Heart left ventricle (tissue), 16 donors: ENCODE data around the gene TTLL11. TPM values are rescaled to one million over a fixed set of nuclear protein-coding genes. Genes with fewer than 3 reads are reported as not detected.
A peak's percentile ranks its signal among the peaks of the same experiment; 100 is the strongest.

Experiments used
- ATAC-seq, 4 donors: fragments of 200-7000 bp; cut with Tn5 transposase; one replicate each; pipeline ENCODE4 v1.9.1; 2020 to 2022; ENCODE audit warnings: moderate library complexity in 4 of 4, mild to moderate bottlenecking in 3 of 4, moderate number of reproducible peaks in 1 of 4
- DNase-seq, 5 donors: peaks; one replicate each; pipeline ENCODE4 v3.0.0-alpha.2; 2020
- H3K27ac ChIP-seq, 12 donors: fragments of 200-600 bp; sonication (generic) in 4 of 12; one replicate each; pipeline versions ENCODE4 v1.5.0 to v1.8.0; 2016 to 2022; ENCODE audit warnings: mild to moderate bottlenecking in 2 of 12
- H3K27me3 ChIP-seq, 9 donors: fragments of 200-600 bp; sonication (generic) in 2 of 9; one replicate each; pipeline versions ENCODE4 v1.5.1 to v1.8.0; 2016 to 2022; ENCODE audit warnings: mild to moderate bottlenecking in 3 of 9
- H3K36me3 ChIP-seq, 9 donors: fragments of 200-600 bp; sonication (generic) in 2 of 9; one replicate each; pipeline versions ENCODE4 v1.5.0 to v1.8.0; 2018 to 2022; ENCODE audit warnings: mild to moderate bottlenecking in 2 of 9
- H3K4me1 ChIP-seq, 12 donors: fragments of 200-600 bp; sonication (generic) in 4 of 12; one replicate each; pipeline versions ENCODE4 v1.5.0 to v1.8.0; 2016 to 2022; ENCODE audit warnings: mild to moderate bottlenecking in 3 of 12
- H3K4me3 ChIP-seq, 12 donors: fragments of 200-600 bp; sonication (generic) in 4 of 12; one replicate each; pipeline versions ENCODE4 v1.5.0 to v1.8.0; 2017 to 2022; ENCODE audit warnings: mild to moderate bottlenecking in 9 of 12, moderate library complexity in 4 of 12
- H3K9me3 ChIP-seq, 12 donors: fragments of 200-600 bp; sonication (generic) in 4 of 12; one replicate each; pipeline versions ENCODE4 v1.5.0 to v1.8.0; 2016 to 2022; ENCODE audit warnings: mild to moderate bottlenecking in 1 of 12
- CTCF ChIP-seq, 12 donors: fragments of 200-600 bp; sonication (generic) in 4 of 12; IDR thresholded peaks; one replicate each; pipeline versions ENCODE4 v1.5.0 to v1.8.0; 2018 to 2022; ENCODE audit warnings: antibody characterized with exemption in 12 of 12, mild to moderate bottlenecking in 5 of 12
- POLR2A ChIP-seq, 2 donors: fragments of 450-650 bp; IDR thresholded peaks; one replicate each; pipeline ENCODE4 v1.6.1; 2017; ENCODE audit warnings: antibody characterized with exemption in 2 of 2, mild to moderate bottlenecking in 2 of 2, moderate library complexity in 2 of 2
- WGBS, 4 donors: extraction: QIAGEN DNeasy Blood & Tissue Kit in 2 of 4; methylation state at CpG; one replicate each; pipeline versions ENCODE4 v1.1.5 to v1.1.7; 2013 to 2018; 5-methylcytosine and 5-hydroxymethylcytosine counted together
- intact Hi-C, 10 donors: fragments of 100-400 bp; cut with DNase I; formaldehyde crosslinking; loops; one replicate each; pipeline versions ENCODE4 v1.11.1 to v1.14.2; 2022
- polyA plus RNA-seq, 2 donors: library from polyadenylated mRNA; stranded (reverse); fragments of 200-250 nt; gene quantifications; one replicate each; pipeline ENCODE4 v1.2.3, GENCODE V29; 2013
- total RNA-seq, 9 donors: library from RNA; depleted of rRNA in 2 of 9; stranded (reverse); fragments of >200 nt in 2 of 9; fragmentation: NEBNext Ultra II Directional in 3 of 9; extraction: Animal tissue kit (Norgen Biotek cat#: 25700) in 3 of 9; gene quantifications; one replicate each; pipeline versions ENCODE4 v1.1.0 to v1.2.4, GENCODE V29; 2016 to 2023
- donor health status: ischemic (EF 13 %, LVEDD 7.1; RV severe dilation, severe dysfunction).
- donor health status: healthy with polysubstance abuse.
- donor health status: DM: no; HTN: yes; CAD: no.
- donor health status: DM: no; HTN: no; CAD: no.
- donor health status: ischemic (EF 25% LVEDD 6.9; RV normal size, moderate dysfunction).
- donor health status: ischemic (EF 25% LVEDD 5.7; RV mildly dilated, moderate dysfunction).
- donor health status: healthy.
- donor health status: DM: yes; HTN: yes; CAD: no.
- donor health status: ischemic (EF 35%, LVEDD 5.7; RV mildly dilated, moderate dysfunction).
- donor health status: nonischemic (EF 11% LVEDD 7.7; RV severe dilation, severe dysfunction).
- donor health status: DM: yes; HTN: yes; CAD: no.
- donor health status: PGD.
- donor health status: ischemic (EF 29% LVEDD 5.4; RV normal size, mild dysfunction).
- donor health status: nonischemic (EF 23%, LVEDD 6.1; RV moderate dilation, normal function).

Gene TTLL11
- total and polyA plus RNA-seq, 11 donors: 2.7 to 10.9 (median 7.9) TPM

GRCh38 chr9:122133263-122133983 is 40.3 kb upstream of the TTLL11 start:
- 52 to 64% (median 58%) methylated on average over 12 of the region's 12 CpGs for WGBS, 4 donors
- Histone ChIP-seq H3K36me3 (no peaks in the 10 kb centered on the region), H3K27me3 (peaks cover 0 to 4% (median 0%) of the 10 kb centered on the region in 9 donors), H3K4me3 (no peak overlapping the region), H3K4me1 (peaks cover 0 to 54% (median 32%) of the 10 kb centered on the region in 12 donors), H3K27ac (peak overlapping the region in 7 of 12 donors; percentile 19 to 58 (median 52)), H3K9me3 (no peaks in the 10 kb centered on the region)
- ATAC-seq (peak; percentile 45 to 81 (median 55)), DNase-seq (peak; percentile 67 to 82 (median 75))
- TF ChIP-seq CTCF (IDR thresholded peaks at IDR 0.05): no peak
- no peak for TF ChIP-seq POLR2A (IDR thresholded peaks at IDR 0.05)
- intact Hi-C loops: loop anchor here in 1 of 10 donors (10.0 kb wide), 1 partner anchor 121 kb away; no protein-coding TSS in a partner anchor

GRCh38 chr9:122132539-122132938 is 39.4 kb upstream of the TTLL11 start:
- no peak overlapping the region for H3K27ac ChIP-seq

GRCh38 chr9:122131401-122132001 is 38.4 kb upstream of the TTLL11 start:
- Histone ChIP-seq H3K27ac (peak overlapping the region in 1 of 12 donors; percentile 10), H3K27me3 (peaks cover 0 to 13% (median 0%) of the 10 kb centered on the region in 9 donors), H3K4me1 (peaks cover 0 to 66% (median 37%) of the 10 kb centered on the region in 12 donors), H3K4me3 (no peak overlapping the region), H3K36me3 (no peaks in the 10 kb centered on the region), H3K9me3 (no peaks in the 10 kb centered on the region)
- TF ChIP-seq CTCF (IDR thresholded peaks at IDR 0.05) (no peak), POLR2A (IDR thresholded peaks at IDR 0.05) (no peak)
- DNase-seq: peak in 4 of 5 donors; percentile 51 to 68 (median 53)
- WGBS, 4 donors: 23 to 44% (median 31%) methylated on average over 13 to 21 of the region's 21 CpGs
- ATAC-seq: peak; percentile 62 to 77 (median 68)
- intact Hi-C loops: loop anchor here in 1 of 10 donors (10.0 kb wide), 1 partner anchor 123 kb away; no protein-coding TSS in a partner anchor

More at GRCh38 chr9:122132539-122132938, 39.4 kb upstream of the TTLL11 start:
- no peak overlapping the region for H3K4me3 ChIP-seq
- no peak for ATAC-seq
- intact Hi-C loops: loop anchor here in 1 of 10 donors (10.0 kb wide), 1 partner anchor 122 kb away; no protein-coding TSS in a partner anchor
- peaks cover 0 to 61% (median 35%) of the 10 kb centered on the region in 12 donors for H3K4me1 ChIP-seq
- no peaks in the 10 kb centered on the region for H3K9me3 ChIP-seq
- H3K36me3 ChIP-seq: no peaks in the 10 kb centered on the region
- 86 to 97% (median 92%) methylated on average over 3 to 4 of the region's 4 CpGs for WGBS, 4 donors
- peaks cover 0 to 5% (median 0%) of the 10 kb centered on the region in 9 donors for H3K27me3 ChIP-seq
- DNase-seq: no peak
- TF ChIP-seq POLR2A (IDR thresholded peaks at IDR 0.05): no peak
- no peak for TF ChIP-seq CTCF (IDR thresholded peaks at IDR 0.05)

GRCh38 chr9:122130837-122131236 is 37.7 kb upstream of the TTLL11 start:
- Histone ChIP-seq H3K27ac (no peak overlapping the region), H3K4me3 (no peak overlapping the region), H3K36me3 (no peaks in the 10 kb centered on the region), H3K9me3 (no peaks in the 10 kb centered on the region), H3K4me1 (peaks cover 1 to 73% (median 41%) of the 10 kb centered on the region in 12 donors), H3K27me3 (peaks cover 0 to 20% (median 0%) of the 10 kb centered on the region in 9 donors)
- no peak for ATAC-seq
- 76 to 83% (median 79%) methylated on average over 4 of the region's 4 CpGs for WGBS, 4 donors
- intact Hi-C loops: loop anchor here in 1 of 10 donors (10.0 kb wide), 1 partner anchor 124 kb away; no protein-coding TSS in a partner anchor
- no peak for DNase-seq
- TF ChIP-seq POLR2A (IDR thresholded peaks at IDR 0.05) (no peak), CTCF (IDR thresholded peaks at IDR 0.05) (no peak)
